NCI-H2081 (cell line): Measurements from ENCODE around the gene JSRP1.

Source experiments
- DNase-seq, 2 experiments: peaks; one replicate each; lab custom pipeline; 2025; lab: John Stamatoyannopoulos, UW

The JSRP1 gene

DNA sequence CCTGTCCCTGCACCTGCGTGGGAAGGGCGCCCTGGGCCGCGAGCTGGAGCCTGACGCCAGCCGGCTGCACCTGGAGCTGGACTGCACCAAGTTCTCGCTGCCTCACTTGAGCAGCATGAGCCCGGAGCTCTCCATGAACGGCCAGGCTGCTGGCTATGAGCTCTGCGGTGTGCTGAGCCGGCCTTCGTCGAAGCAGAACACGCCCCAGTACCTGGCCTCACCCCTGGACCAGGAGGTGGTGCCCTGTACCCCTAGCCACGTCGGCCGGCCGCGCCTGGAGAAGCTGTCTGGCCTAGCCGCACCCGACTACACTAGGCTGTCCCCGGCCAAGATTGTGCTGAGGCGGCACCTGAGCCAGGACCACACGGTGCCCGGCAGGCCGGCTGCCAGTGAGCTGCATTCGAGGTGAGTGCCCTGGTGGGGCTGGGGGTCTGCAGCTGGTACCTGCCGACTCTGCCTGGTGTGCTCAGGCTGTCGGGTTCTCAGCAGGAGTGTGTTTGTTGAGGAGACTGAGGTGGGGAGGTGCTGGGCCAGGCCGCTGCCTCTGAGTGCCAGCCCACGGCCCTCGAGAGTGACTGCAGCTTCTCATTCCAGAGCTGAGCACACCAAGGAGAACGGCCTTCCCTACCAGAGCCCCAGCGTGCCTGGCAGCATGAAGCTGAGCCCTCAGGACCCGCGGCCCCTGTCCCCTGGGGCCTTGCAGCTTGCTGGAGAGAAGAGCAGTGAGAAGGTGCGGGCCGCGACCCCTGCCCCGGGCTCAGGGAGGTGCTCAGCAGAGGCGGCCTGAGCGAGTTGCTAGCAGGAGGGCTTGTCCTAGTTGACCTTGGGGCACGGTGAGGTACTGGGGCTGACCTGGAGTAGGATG lies 39.6 kb downstream of the JSRP1 start:
- no peak for DNase-seq

DNA sequence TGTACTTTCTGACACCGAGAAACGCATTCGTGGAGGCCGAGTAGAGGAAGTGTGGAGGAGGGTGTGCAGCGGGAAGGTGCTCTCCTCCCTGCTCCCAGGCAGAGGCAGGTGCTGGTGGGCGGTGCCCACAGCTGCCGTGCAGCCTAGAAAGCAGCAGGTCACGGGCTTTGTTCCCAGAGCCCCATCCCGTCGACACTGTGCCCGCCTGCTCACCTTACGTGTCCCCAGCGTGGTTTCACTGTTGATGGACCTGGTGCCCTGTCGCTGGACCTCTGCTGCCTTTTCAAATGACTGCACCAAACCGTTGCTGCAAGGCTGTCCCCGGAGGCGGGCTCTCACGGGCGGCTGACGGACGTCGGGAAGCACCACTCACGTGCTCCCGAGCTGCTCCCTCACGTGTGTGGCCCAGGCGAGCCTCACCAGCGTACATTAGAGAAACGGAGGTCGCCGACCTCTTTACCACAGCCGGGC lies 40.9 kb downstream of the JSRP1 start:
- peak; percentile 50 to 77 for DNase-seq

DNA sequence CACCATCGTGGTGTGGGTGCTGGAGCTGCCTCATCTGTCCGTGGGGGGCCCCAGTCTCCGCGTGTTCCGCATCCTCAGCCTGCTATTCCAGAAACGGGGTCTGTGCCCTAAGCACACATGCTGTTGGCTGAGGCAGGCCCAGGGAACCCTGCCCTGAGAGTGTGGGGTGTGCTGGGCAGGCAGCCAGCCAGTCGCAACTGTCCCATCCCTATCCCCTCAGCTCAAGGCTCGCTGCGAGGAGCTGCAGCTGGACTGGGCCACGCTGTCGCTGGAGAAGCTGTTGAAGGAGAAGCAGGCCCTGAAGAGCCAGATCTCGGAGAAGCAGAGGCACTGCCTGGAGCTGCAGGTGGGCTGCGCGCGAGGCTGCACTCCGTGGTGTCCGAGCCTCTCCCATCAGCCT lies 42.0 kb downstream of the JSRP1 start:
- no peak for DNase-seq

DNA sequence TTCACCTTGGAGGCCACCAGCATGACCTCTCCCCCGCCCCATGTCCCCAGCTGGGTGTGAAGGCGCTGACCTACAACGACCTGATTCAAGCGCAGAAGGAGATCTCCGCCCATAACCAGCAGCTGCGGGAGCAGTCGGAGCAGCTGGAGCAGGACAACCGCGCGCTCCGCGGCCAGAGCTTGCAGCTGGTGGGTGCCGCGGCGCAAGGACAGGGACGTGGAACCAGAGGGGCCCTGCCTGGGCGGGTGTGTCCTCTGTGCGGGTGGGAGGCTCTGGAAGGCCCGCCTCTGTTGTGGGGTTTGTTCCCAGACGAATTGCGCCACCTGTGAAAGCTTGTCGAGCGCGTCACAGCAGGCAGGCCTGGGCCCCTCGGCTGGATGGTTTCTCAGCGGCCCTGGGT lies 42.4 kb downstream of the JSRP1 start:
- no peak for DNase-seq

DNA sequence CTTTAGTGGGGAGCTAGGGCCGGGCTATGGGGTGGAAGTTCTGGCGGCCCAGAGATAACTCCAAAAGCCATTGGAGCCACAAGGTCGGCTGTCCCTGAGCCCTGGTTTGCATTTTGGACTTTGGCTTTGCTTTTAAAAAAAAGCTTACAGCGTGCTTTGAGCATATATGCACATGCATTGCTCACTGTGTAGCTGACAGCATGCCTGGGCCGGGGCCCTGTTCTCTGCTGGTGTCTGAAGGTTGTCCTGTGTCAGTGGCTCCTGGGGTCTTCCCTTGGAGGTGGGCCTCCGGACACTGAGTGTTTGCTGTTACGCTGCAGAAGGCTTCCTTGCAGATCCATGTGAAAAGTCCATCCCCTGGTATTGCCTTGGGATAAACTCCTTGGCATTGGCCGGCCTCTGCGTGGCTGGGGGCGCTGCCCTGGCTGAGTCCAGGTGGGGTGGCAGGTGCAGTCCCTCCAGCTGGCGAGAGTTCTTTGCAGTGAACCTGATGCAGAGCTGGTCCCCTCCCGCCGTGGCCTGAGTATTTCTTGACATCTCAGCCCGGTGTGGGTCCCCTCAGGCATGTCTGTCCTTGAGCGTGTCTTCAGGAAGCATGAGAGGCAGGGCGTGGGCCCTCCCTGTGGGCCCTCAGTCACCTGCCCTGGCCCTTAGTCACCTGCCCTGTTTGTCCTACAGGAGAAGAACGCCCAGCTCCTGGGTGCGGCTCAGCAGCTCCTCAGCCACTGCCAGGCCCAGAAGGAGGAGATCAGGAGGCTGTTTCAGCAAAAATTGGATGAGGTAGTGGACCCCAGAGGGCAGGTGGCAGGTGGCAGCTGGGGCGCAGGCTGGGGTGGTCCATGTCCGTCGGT lies 43.1 kb downstream of the JSRP1 start:
- DNase-seq, result no peak

DNA sequence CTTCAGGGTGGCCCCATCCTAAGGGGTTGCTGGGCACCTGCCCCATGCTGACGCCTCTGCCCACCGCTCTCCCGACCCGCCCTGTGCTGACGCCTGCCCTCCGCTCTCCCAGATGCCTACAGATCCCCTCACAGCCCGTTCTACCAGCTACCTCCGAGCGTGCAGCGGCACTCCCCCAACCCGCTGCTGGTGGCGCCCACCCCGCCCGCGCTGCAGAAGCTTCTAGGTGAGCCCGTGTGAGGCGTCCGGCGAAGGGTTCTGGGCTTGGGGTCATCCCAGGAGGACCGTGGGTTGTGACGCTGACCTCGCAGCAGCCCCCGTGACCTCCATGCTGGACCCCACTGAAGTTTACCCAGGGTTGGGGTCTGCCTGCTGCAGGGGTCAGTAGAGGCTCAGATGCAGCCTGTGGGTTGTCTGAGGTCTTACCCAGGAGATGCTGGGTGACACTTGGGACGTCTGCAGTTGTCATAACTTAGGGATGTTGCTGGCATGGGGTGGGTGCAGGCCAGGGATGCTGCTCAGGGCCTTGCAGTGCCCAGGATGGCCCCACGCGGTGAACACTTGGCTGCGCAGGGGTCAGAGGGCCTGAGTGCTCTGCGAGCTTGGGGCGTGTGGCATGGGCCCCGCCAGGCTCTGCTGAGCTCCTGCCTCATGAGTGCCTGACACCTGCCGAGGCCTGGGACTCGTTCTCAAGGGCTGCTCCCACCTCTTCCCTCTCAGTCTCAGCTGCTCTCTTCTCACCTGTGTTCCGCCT lies 45.1 kb downstream of the JSRP1 start:
- no peak for DNase-seq

DNA sequence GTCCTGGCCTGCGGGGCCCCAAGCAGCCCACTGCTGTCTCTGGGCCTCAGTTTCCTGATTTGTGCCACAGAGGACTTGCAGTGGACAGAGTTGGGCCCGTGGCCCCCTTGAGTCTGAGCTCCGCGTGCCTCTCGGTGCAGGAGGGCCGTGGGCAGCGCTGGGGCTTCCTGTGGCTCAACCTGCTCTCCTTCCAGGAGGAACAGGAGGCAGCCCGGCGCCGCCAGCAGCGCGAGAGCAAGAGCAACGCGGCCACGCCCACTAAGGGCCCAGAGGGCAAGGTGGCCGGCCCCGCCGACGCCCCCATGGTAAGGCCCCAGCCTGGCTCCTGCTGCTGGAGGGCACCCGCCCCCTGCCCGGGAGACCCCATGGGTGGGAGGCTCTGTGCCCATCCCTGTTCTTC lies 46.0 kb downstream of the JSRP1 start:
- DNase-seq, result no peak

DNA sequence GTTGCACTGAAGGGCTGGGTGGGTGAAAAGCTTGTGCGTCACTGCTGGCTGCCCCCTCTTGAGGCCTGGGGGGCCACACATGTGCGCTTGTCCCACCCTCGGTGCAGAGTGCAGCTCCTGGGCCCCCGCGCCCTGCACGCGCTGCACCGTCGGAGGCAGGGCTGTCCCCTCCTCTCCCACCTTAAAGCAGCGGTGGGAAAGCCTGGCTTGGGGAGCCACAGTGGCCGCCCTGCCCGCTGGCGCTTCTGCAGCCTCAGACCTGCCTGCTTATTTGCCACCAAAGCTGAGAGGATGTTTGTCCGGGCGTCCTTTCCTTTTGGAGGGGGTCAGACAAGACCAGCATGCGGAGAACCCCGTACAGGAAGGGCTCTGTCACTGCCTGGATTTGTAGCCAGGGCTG lies 46.8 kb downstream of the JSRP1 start:
- no peak for DNase-seq

DNA sequence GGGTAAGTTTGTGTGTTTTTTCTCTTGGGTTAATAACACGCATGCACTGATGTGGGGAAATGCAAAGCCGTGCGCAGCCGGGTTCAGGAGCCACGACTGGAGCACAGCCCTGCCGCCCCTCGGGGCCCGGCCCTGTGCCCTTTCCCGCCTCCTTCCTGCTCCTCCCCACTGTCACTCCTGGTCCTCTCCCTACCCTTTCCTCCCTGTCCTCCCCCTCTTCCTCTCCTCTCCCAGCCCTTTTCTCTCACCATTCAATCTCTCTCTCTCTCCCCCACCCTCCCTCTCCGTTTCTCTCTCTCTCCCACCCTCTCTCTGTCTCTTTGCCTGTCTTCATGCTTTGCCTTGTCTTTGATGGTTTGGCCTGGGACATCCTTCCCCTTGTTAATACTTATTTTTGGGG lies 47.2 kb downstream of the JSRP1 start:
- DNase-seq, result no peak

DNA sequence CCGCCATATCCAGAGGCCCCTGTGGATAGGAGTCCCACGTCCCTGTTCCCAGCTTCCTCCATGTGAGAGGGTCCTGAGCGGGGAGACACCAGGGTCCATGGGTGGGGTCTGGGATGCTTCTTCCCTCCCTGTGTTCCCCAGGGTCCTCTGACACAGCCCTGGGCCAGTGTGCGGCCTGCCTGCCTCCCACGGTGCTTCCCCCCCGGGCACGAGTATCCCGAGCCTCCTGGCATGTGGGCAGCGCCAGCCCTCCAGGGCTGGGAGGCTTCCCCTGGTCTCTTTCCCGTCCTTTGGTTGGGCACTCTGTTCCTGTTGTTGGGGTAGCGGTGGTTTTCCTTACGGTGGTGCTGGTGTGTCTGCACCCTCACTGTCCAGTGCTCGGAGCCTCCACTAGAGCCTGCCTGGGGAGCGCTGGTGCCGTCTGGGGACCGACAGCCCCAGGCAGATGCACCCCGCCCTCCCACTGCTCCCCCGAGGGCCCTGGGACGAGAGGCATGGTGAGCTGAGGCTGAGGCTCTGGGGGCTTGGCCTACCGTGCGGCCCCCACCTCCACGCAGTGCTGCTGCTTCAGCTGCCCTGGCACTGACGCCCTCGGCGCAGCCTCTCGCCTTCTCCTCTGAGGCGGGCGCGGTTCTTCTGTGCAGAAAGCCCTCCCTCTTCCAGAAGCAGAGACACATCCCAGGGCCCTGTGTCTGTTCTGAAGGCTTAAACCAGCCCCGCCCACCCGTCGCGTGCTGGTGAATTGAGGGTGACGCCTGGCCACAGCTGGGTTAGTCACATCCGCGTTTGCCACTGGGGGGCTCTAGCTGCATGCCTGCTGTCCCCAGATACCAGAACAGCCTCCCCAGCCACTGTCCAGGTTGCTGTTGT lies 48.0 kb downstream of the JSRP1 start:
- DNase-seq, result no peak

DNA sequence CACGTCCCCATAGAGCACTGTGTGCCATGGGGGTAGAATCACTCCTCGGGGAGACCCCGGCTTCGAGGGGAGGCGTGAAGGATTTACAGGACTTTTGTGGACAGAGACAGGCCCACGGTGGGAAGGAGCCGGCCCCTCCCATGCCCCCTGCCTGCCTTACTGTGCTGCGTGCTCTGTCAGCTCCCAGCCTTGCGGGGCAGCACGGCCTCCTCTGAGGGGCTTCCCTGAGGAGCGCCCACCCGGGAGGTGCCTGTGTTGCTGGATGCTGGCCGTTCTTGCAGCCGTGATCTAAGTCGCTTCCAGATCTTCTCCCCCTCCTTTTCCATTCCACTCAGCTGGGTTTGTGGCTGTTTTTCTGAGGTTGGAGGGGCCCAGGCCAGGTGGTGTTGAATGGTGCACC lies 49.2 kb downstream of the JSRP1 start:
- no peak for DNase-seq

DNA sequence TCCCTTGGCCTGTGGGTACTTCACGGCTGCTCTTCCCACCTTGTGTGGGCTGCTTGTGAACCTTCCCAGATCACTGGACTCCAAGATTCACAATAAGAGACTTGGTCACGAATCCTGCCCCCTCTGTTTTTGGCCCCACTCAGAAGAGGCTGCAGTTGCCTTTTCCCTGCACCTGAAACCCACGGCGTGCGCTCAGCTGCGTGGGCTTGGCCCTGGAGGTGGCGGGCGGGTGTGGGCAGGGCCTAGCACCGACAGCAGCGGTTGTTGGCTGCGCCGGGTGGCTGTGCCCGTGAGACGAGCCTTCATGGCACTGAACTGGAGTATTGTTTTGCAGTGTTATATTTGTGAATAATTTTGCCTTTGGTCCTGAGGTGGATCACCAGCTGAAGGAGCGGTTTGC lies 53.9 kb downstream of the JSRP1 start:
- no peak for DNase-seq
